Activated CD4-positive, alpha-beta T cell treated with anti-CD3 and anti-CD28 coated beads, Interleukin-2, amount 50 U/mL, for 24 hours (primary cell): ENCODE measurements around the gene VDR.
A peak's percentile ranks its signal among the peaks of the same experiment; 100 is the strongest.

ENCODE experiments used
- DNase-seq, 2 donors: peaks; one replicate each; pipeline ENCODE4 v3.0.0-alpha.2; 2020; ENCODE audit warnings: low read depth in 1 of 2, low spot score in 1 of 2

The VDR gene

DNA sequence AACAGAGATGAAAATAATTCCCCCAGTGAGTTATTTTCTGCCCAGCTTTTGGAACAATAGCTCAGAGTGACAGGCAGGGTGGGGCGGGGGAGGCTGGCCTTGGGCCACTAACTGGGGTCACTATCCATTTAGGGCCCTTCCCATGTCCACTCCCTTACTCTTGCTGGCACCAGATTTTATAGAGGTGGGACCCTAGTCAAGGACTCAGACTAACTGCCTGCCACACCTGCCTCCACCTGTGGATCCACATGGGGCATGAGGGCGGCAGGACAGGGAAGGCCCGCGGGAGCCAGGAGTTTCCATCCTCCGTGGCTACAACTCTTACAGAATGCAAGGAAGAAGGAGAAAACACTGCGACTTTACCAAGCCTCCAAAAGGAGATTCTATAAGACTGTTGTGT lies 10.1 kb downstream of the VDR start:
- DNase-seq, result no peak

DNA sequence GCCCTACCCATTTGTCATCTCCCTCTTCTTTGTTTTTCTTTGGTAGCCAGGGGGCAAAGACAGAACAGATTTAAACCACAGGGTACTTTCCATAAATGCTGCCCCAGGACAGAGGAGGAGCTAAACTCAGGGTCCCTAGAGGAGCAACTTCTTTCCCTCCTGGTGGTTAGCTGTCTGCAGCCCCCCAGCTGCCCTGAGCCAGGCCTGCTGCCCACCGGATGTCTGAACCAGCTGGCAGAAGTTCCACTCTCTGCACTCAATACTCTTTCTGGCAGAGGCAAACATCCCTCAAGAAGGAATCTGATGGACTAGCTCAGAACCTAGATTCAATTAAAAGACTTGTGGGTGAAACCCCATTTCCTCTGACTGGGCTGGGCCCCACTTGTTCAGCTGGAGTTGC lies 10.7 kb downstream of the VDR start:
- no peak for DNase-seq

- no peak for DNase-seq
These were observed 12.0 kb downstream of the VDR start for GRCh38 chr12:47892819-47893218.

DNA sequence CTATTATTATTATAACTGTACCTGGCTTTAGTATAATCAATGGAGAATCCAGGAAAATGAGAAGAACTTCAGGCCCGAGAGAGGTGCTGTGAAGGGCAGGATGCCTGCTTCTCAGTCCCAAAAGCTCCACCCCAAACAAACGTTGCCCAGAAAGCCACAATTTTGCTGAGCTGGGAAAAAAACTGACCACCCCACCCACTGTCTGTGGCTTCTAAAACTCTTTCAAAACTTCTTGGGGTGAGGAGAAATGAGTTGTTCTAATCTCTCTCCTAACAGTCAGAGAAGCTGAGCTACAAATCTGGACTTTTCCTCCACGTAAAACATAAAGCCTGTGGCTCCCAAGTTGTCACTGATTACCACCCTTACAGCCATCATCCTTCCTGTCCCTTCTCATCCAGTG lies 13.4 kb downstream of the VDR start:
- no peak for DNase-seq

GRCh38 chr12:47889040-47889439 lies 15.8 kb downstream of the VDR start:
- DNase-seq, result no peak

GRCh38 chr12:47888153-47888819 lies 16.5 kb downstream of the VDR start:
- DNase-seq, result no peak

GRCh38 chr12:47887529-47887928 lies 17.3 kb downstream of the VDR start:
- no peak for DNase-seq

DNA sequence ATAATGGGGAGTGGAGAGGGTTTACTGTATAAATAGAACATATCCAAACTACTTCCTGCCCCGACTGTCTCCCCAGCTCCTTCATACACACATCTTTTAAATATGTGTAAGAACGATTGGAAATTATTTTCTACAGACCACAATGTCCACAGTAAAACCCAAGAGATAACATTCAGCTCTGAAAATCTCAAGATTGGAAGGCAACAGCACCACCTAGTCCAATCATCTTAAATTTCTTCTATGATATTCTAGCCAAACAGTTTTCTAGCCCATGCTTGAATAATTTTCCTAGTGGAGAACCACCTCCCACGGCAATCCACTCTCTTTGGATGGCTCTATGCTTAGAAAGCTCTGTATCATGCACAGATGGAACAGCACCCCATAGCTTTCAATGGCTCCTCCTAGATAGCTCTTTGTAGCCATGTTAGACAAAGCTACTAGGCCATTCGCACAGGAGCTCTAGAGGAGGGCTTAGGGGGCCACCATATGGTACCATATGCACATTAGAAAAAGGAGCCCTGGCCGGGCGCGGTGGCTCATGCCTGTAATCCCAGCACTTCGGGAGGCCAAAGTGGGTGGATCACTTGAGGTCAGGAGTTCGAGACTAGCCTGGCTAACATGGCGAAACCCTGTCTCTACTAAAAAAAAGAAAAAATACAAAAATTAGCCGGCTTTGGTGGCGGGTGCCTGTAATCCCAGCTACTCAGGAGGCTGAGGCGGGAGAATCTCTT lies 18.1 kb downstream of the VDR start:
- DNase-seq, result no peak

GRCh38 chr12:47885566-47885965 lies 19.2 kb downstream of the VDR start:
- no peak for DNase-seq

GRCh38 chr12:47885012-47885501 lies 19.7 kb downstream of the VDR start:
- DNase-seq, result peak; percentile 50 to 78

- no peak for DNase-seq
These were observed 20.3 kb downstream of the VDR start for GRCh38 chr12:47884501-47884900.

DNA sequence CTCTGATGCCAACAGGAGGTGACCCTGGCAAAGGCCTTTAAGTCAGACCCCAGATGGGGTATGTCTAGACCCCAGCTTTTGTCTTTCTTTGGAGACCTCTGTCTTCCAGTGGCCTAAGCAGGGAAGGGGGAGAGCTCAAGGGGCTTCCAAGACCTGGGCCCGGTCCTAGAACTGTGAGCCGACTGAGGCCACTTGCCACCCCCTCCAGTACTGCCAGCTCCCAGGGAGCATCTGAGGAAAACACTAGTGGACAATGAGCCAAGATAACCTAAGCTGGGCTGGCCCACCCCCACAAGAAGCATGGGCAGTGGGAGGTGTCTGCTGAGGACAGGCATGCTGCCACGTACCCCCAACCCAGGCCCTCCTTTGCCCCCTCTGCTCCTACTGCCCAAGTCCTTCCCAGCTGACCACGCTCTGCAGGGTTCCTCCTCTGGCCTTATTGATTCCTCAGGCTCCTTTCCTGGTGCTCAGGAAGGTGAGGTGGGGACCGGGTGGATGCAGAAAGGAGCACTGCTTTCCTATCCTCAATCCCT lies 21.1 kb downstream of the VDR start:
- DNase-seq, result no peak

GRCh38 chr12:47882781-47883546 lies 21.8 kb downstream of the VDR start:
- peak in 1 of 2 donors; percentile 41 for DNase-seq

DNA sequence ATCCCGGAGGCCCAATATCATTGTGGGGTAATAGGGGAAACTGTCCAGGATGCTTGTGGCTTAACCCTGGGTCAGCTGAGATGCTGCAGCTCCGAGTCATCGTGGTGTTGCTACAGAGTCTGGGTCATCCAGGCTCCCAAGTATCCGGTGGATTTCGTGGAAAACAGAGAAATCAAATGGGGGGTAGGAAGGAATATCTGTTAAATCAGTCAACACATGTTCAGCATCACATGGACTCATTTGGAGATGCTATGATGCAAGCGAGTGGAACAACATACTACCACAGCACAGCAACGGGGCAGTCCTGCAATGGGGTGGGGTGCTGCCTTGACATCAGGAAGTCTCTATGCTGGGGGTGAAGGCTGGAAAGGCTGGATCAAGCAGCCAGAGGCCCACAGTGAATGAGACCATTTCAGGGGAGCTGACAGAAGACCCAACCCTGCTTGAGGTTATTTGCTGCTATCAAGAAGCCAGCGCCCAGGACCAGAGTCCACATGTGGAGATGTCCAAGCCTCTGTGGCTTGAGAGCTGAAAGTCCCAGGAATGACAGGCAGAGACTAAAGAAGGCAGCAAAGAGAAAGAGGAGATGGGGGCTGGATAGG lies 22.9 kb downstream of the VDR start:
- no peak for DNase-seq

- no peak for DNase-seq
These were observed 23.7 kb downstream of the VDR start for GRCh38 chr12:47881051-47881450.

DNA sequence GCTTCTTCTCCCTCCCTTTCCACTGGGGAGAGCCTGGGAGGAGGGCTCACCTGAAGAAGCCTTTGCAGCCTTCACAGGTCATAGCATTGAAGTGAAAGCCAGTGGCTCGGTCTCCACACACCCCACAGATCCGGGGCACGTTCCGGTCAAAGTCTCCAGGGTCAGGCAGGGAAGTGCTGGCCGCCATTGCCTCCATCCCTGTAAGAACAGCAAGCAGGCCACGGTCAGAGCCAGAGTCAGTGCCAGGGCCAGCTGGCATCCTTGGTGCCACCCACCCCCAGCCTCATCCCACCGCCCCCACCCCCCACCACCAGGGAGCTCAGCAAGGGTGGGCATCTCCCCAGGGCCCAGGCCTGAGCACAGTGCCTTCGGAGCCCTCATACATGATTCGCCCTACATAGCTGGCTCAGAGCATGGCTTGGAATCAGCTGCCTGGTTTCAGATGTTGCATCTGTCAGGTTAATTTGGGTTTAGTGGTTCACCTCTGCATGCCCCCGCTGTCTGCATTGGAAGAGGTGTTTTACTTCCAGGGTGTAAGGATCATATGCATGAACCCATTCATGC lies 25.8 kb downstream of the VDR start:
- no peak for DNase-seq

DNA sequence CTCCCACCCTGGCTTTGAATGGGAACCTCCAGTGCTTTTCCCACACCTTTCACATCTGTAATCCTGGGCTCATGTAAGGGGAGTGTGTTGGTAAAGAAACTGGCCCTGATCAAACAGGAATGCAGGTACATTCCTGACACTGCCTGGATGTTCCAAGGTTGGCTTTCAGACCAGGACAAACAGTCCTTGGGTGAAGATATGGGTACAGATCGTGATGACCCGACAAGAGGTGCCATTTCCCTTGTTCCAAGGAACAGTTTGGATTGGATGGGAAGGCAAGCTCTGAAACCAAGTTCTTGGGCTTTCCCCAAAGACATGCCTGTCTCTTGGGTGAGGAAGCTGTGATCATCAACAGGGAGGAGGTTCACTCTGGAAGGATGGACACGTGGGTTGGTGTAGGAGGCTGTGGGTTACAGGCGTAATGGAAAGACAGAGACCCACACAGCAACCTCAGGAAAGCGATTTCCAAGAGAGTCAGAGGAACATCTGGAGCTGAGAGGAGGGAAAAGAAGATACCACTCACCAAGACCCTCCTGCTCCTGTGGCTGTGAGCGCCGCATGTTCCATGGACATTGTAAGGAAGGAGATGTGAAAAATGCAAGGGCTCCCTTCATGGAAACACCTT lies 26.4 kb downstream of the VDR start:
- DNase-seq, result no peak

- no peak for DNase-seq
These were observed 27.7 kb downstream of the VDR start for GRCh38 chr12:47877081-47877480.

- DNase-seq, result no peak
These were observed 28.3 kb downstream of the VDR start for GRCh38 chr12:47876440-47876960.

- DNase-seq, result no peak
These were observed 28.9 kb downstream of the VDR start for GRCh38 chr12:47875746-47876439.
